Esophagus squamous epithelium (tissue), 5 donors: ENCODE data around the gene FAM227A. TPM values are rescaled to one million over a fixed set of nuclear protein-coding genes. Genes with fewer than 3 reads are reported as not detected.
"Not testable (repeated sequence)": the region's sequence is repeated elsewhere in the genome, so short reads cannot be mapped to it uniquely, and the experiment has no call there.

Experiments
- DNase-seq: peaks from one replicate; lab custom pipeline; 2025; lab: John Stamatoyannopoulos, UW
- H3K27ac ChIP-seq, 4 donors: fragments of 200-600 bp; sonication (generic); one replicate each; pipeline ENCODE4 v1.5.1; 2016 to 2019; ENCODE audit warnings: mild to moderate bottlenecking in 1 of 4
- H3K27me3 ChIP-seq, 4 donors: fragments of 200-600 bp; sonication (generic); 1 replicate in 3 of 4; 2 replicates in 1 of 4; pipeline versions ENCODE4 v1.5.1 to v1.6.0; 2017 to 2021; ENCODE audit warnings: antibody characterized with exemption in 1 of 4
- H3K36me3 ChIP-seq, 3 donors: fragments of 200-600 bp; sonication (generic); one replicate each; pipeline ENCODE4 v1.5.1; 2016 to 2019
- H3K4me1 ChIP-seq, 3 donors: fragments of 200-600 bp; sonication (generic); one replicate each; pipeline ENCODE4 v1.5.1; 2017 to 2019
- H3K4me3 ChIP-seq, 4 donors: fragments of 200-600 bp; sonication (generic); 1 replicate in 3 of 4; 2 replicates in 1 of 4; pipeline ENCODE4 v1.5.1; 2016 to 2019; ENCODE audit warnings: mild to moderate bottlenecking in 2 of 4, moderate library complexity in 1 of 4
- H3K9me3 ChIP-seq, 3 donors: fragments of 200-600 bp; sonication (generic); one replicate each; pipeline ENCODE4 v1.5.1; 2016 to 2019
- CTCF ChIP-seq, 6 experiments: fragments of 450-650 bp in 4 of 6; fragments of 200-600 bp in 2 of 6; sonication (generic) in 2 of 6; IDR thresholded peaks; one replicate each; pipeline ENCODE4 v1.5.1; 2016 to 2019; ENCODE audit warnings: antibody characterized with exemption in 6 of 6, mild to moderate bottlenecking in 4 of 6, moderate library complexity in 4 of 6
- POLR2A ChIP-seq, 4 donors: fragments of 450-650 bp; IDR thresholded peaks; one replicate each; pipeline ENCODE4 v1.6.1; 2017; ENCODE audit warnings: antibody characterized with exemption in 4 of 4, mild to moderate bottlenecking in 4 of 4, moderate library complexity in 3 of 4
- WGBS, 2 donors: methylation state at CpG; one replicate each; pipeline ENCODE4 v1.1.5; 2018; 5-methylcytosine and 5-hydroxymethylcytosine counted together
- intact Hi-C: fragments of 100-400 bp; cut with DNase I; formaldehyde crosslinking; loops from one replicate; pipeline ENCODE4 v1.15.0; 2022
- total RNA-seq, 4 donors: library from RNA; depleted of rRNA; stranded (reverse); fragments of >200 nt; gene quantifications; one replicate each; pipeline ENCODE4 v1.1.0, GENCODE V29; 2016
- donor health status: DM: yes; HTN: yes; CAD: no.

Gene FAM227A
- total RNA-seq, 4 donors from 2014 or later, result 0.04 to 1.0 (median 0.12) TPM

DNA sequence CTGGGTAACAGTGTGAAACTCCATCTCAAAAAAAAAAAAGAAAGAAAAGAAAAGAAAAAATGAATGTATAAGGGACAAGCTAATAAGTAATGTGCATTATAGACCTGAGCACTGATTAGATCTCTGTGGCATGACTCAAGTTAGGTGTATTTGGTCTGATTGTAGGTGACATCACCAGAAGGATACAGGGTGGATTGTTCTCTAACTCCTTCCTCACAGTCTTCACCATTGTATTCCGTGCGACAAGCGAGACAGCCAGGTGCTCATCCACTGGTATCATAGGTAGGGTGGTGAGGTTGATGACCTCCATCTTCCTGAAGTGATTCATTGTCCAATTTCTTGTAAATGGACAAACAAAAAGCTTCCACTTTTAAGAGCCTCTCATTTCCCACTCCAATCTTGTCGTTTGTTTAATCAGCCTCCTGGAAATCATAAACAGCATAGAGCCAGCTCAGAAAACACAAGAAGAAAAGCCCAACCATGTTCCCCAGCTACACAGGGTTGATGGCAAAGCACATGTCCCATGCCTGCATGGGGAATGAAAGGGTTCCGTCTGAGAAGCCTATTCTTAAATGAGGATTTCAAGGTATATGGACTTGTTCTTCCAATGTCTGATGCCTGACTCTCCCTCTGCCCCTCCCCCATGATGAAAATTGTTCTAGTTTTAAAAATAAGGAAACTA lies 6.2 kb downstream of the FAM227A start:
- TF ChIP-seq POLR2A (IDR thresholded peaks at IDR 0.05) (no peak), CTCF (IDR thresholded peaks at IDR 0.05) (no peak)
- no peak overlapping the region for H3K4me3 ChIP-seq
- intact Hi-C loops, result no loop called here
- no peak for DNase-seq
- H3K4me1 ChIP-seq, result peaks cover 0 to 10% (median 0%) of the 10 kb centered on the region in 3 donors
- no peaks in the 10 kb centered on the region for H3K36me3 ChIP-seq
- H3K27me3 ChIP-seq, result no peaks in the 10 kb centered on the region
- H3K9me3 ChIP-seq, result no peaks in the 10 kb centered on the region
- H3K27ac ChIP-seq, result no peak overlapping the region
- WGBS, 2 donors, result 60 to 67% methylated on average over 5 of the region's 5 CpGs

DNA sequence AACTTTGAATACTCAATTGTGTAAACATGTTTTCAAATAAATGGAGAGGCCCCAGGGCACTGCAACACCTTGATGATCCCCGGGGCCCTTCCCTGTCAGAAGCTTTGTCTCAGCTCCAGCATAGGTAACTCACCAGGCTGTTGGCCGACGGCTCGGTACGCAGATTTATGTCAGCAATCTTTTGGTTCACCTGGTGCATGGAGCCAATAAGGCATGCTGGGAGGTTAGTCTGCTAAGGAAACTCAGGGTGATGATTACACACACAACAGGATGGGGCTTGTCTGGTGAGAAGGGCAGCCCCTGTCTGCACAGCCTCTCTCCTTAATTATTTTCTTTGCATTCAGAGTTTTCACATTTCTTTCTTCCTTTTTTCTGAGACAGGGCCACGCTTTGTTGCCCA lies 10.8 kb downstream of the FAM227A start:
- intact Hi-C loops, result no loop called here
- Histone ChIP-seq H3K36me3 (no peaks in the 10 kb centered on the region), H3K4me1 (peaks cover 0 to 12% (median 0%) of the 10 kb centered on the region in 3 donors), H3K9me3 (no peaks in the 10 kb centered on the region), H3K4me3 (no peak overlapping the region), H3K27ac (peak overlapping the region in 1 of 4 donors; percentile 25), H3K27me3 (no peaks in the 10 kb centered on the region)
- WGBS, 2 donors, result 43 to 58% methylated on average over 6 of the region's 6 CpGs
- TF ChIP-seq CTCF (IDR thresholded peaks at IDR 0.05) (no peak), POLR2A (IDR thresholded peaks at IDR 0.05) (no peak)
- no peak for DNase-seq

DNA sequence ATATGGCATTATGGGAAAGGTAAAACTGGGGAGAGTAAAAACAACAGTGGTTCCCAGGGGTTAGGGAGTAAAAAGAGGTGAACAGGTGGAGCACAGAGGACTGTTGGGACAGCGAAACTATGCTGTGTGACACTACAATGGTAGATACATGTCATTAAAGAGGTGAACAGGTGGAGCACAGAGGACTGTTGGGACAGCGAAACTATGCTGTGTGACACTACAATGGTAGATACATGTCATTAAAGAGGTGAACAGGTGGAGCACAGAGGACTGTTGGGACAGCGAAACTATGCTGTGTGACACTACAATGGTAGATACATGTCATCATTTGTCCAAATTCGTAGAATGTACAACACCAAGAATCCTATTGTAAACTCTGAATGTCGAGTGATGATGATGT lies 11.9 kb downstream of the FAM227A start:
- H3K4me3 ChIP-seq, H3K27me3 ChIP-seq, H3K36me3 ChIP-seq, intact Hi-C loops, H3K9me3 ChIP-seq, DNase-seq, H3K27ac ChIP-seq: not testable (repeated sequence)
- WGBS, 2 donors, result 85 to 94% methylated on average over 5 of the region's 5 CpGs
- peaks cover 0 to 12% (median 0%) of the 10 kb centered on the region in 3 donors for H3K4me1 ChIP-seq

DNA sequence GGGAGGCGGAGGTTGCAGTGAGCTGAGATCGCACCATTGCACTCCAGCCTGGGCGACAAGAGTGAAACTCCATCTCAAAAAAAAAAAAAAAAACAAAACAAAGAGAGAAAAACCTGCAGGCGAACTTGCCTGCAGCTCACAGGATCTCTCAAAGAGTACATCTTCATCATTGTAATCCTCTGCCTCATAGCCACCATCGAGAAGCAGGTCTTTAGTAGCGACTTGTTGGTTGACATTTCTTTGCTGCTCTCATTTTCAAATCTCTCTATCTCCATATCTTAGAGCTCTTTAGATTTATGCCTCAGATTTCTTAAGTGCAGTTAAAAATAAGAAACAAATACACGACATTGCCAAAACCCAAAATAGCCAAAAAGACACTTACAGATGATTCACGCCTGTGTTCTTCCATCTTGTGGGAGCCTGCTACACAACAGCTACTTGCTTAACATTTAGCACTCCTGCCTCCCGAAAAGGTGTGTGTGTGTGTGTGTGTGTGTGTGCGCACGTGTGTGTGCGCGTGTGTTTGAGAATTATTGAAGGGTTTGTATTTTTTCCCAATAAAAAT lies 14.6 kb downstream of the FAM227A start:
- Histone ChIP-seq H3K4me3 (no peak overlapping the region), H3K9me3 (no peaks in the 10 kb centered on the region), H3K4me1 (peaks cover 0 to 12% (median 0%) of the 10 kb centered on the region in 3 donors), H3K36me3 (no peaks in the 10 kb centered on the region), H3K27me3 (no peaks in the 10 kb centered on the region), H3K27ac (no peak overlapping the region)
- TF ChIP-seq POLR2A (IDR thresholded peaks at IDR 0.05) (no peak), CTCF (IDR thresholded peaks at IDR 0.05) (no peak)
- no peak for DNase-seq
- WGBS, 2 donors, result 85 to 91% methylated on average over 12 of the region's 13 CpGs
- intact Hi-C loops, result no loop called here

GRCh38 chr22:38638728-38639127 lies 17.5 kb downstream of the FAM227A start:
- H3K27ac ChIP-seq, result no peak overlapping the region
- WGBS, 2 donors, result 81 to 83% methylated on average over 3 of the region's 3 CpGs
- no peaks in the 10 kb centered on the region for H3K4me1 ChIP-seq
- H3K27me3 ChIP-seq, result no peaks in the 10 kb centered on the region
- TF ChIP-seq CTCF (IDR thresholded peaks at IDR 0.05) (no peak), POLR2A (IDR thresholded peaks at IDR 0.05) (no peak)
- intact Hi-C loops, result no loop called here
- no peak for DNase-seq
- H3K4me3 ChIP-seq, result no peak overlapping the region
- no peaks in the 10 kb centered on the region for H3K9me3 ChIP-seq
- no peaks in the 10 kb centered on the region for H3K36me3 ChIP-seq
